ENCODE data around the gene SCTR.

GRCh38 chr2:119533560-119533959 lies 9.3 kb upstream of the SCTR start:
- TF ChIP-seq, protein P1, sequence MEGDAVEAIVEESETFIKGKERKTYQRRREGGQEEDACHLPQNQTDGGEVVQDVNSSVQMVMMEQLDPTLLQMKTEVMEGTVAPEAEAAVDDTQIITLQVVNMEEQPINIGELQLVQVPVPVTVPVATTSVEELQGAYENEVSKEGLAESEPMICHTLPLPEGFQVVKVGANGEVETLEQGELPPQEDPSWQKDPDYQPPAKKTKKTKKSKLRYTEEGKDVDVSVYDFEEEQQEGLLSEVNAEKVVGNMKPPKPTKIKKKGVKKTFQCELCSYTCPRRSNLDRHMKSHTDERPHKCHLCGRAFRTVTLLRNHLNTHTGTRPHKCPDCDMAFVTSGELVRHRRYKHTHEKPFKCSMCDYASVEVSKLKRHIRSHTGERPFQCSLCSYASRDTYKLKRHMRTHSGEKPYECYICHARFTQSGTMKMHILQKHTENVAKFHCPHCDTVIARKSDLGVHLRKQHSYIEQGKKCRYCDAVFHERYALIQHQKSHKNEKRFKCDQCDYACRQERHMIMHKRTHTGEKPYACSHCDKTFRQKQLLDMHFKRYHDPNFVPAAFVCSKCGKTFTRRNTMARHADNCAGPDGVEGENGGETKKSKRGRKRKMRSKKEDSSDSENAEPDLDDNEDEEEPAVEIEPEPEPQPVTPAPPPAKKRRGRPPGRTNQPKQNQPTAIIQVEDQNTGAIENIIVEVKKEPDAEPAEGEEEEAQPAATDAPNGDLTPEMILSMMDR (IDR thresholded peaks at IDR 0.05), result no peak
- TF ChIP-seq POLR2A (IDR thresholded peaks at IDR 0.05), result no peak
